ENCODE results near the gene GAS6.

DNA sequence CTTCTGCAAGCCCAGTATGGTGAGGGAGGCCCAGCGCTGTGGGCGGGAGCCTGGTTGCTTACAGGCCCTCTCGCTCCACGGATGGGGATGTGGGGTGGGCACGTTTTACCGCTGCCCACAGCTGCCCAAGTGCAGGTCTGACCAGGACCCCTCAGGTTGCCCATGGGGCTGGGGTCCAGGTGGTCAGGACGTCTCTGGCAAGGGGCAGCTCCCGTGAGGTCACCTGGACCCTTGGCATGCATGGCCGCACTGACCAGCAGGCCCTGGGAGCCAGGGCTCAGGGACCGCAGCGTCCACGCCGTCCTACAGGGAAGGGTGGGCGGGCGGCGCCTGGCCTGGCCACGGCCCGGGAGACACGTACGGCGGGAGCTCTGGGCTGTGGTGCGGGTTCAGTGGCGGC is 32.8 kb downstream of the GAS6 start:
- TF ChIP-seq EZH2phosphoT487 (IDR thresholded peaks at IDR 0.05; ENCODE audit: borderline replicate concordance) (no peak), TCF7L2 (IDR thresholded peaks at IDR 0.05; ENCODE audit: borderline replicate concordance, extremely low read depth, insufficient read depth, insufficient read length) (no peak), POLR2AphosphoS5 (IDR thresholded peaks at IDR 0.05; ENCODE audit: low read depth, low read length) (no peak), YY1 (IDR thresholded peaks at IDR 0.05; ENCODE audit: extremely low read depth, insufficient replicate concordance, low read depth, low read length) (no peak)
- TF ChIP-seq, protein P1, sequence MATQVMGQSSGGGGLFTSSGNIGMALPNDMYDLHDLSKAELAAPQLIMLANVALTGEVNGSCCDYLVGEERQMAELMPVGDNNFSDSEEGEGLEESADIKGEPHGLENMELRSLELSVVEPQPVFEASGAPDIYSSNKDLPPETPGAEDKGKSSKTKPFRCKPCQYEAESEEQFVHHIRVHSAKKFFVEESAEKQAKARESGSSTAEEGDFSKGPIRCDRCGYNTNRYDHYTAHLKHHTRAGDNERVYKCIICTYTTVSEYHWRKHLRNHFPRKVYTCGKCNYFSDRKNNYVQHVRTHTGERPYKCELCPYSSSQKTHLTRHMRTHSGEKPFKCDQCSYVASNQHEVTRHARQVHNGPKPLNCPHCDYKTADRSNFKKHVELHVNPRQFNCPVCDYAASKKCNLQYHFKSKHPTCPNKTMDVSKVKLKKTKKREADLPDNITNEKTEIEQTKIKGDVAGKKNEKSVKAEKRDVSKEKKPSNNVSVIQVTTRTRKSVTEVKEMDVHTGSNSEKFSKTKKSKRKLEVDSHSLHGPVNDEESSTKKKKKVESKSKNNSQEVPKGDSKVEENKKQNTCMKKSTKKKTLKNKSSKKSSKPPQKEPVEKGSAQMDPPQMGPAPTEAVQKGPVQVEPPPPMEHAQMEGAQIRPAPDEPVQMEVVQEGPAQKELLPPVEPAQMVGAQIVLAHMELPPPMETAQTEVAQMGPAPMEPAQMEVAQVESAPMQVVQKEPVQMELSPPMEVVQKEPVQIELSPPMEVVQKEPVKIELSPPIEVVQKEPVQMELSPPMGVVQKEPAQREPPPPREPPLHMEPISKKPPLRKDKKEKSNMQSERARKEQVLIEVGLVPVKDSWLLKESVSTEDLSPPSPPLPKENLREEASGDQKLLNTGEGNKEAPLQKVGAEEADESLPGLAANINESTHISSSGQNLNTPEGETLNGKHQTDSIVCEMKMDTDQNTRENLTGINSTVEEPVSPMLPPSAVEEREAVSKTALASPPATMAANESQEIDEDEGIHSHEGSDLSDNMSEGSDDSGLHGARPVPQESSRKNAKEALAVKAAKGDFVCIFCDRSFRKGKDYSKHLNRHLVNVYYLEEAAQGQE (IDR thresholded peaks at IDR 0.05; ENCODE audit: low read depth), result no peak
- TF ChIP-seq, protein P2, sequence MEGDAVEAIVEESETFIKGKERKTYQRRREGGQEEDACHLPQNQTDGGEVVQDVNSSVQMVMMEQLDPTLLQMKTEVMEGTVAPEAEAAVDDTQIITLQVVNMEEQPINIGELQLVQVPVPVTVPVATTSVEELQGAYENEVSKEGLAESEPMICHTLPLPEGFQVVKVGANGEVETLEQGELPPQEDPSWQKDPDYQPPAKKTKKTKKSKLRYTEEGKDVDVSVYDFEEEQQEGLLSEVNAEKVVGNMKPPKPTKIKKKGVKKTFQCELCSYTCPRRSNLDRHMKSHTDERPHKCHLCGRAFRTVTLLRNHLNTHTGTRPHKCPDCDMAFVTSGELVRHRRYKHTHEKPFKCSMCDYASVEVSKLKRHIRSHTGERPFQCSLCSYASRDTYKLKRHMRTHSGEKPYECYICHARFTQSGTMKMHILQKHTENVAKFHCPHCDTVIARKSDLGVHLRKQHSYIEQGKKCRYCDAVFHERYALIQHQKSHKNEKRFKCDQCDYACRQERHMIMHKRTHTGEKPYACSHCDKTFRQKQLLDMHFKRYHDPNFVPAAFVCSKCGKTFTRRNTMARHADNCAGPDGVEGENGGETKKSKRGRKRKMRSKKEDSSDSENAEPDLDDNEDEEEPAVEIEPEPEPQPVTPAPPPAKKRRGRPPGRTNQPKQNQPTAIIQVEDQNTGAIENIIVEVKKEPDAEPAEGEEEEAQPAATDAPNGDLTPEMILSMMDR (IDR thresholded peaks at IDR 0.05 in 2 of 3, conservative IDR thresholded peaks at IDR 0.05 in 1 of 3; ENCODE audit: borderline replicate concordance in 1 of 3, insufficient read depth in 1 of 3, low read depth in 2 of 3, low read length in 2 of 3), result no peak

Data from HCT116 (cell line).